Fibroblast of mammary gland (primary cell): ENCODE measurements around the gene NPBWR2.

Experiments used
- DNase-seq: peaks from one replicate; pipeline ENCODE4 v3.0.0-alpha.2; 2010; ENCODE audit warnings: low read depth
- H3K4me3 ChIP-seq: 2 replicates; pipeline ENCODE4 v1.5.1; 2011; ENCODE audit warnings: low read depth, mild to moderate bottlenecking, low read length, moderate library complexity; ENCODE audit not compliant: control insufficient read depth
- CTCF ChIP-seq: conservative IDR thresholded peaks from 2 replicates; pipeline ENCODE4 v1.5.1; 2011; ENCODE audit warnings: low read depth, low read length, inconsistent platforms; ENCODE audit not compliant: control insufficient read depth, insufficient read depth

Gene NPBWR2

DNA sequence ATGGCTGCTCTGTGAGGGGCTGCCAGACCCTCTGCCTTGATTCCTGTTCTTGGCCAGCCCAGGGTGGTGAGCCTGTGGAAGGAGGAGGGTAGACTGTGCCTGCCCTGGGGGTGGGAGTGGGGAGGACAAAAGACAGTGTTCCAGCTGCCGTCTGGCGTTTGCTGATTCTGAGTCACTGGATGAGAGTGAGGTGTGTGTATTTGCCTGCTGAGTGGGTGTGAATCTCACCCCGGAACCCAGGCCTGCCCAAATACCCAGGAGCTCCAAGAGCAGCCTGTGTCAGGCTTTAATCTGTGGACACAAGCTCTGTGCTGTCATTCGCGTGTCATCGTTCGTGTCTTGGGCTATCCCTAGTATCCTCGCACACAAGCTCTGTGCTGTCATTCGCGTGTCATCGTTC lies 20.6 kb downstream of the NPBWR2 start:
- no peak for TF ChIP-seq CTCF
- H3K4me3 ChIP-seq, result no peak overlapping the region
- no peak for DNase-seq

DNA sequence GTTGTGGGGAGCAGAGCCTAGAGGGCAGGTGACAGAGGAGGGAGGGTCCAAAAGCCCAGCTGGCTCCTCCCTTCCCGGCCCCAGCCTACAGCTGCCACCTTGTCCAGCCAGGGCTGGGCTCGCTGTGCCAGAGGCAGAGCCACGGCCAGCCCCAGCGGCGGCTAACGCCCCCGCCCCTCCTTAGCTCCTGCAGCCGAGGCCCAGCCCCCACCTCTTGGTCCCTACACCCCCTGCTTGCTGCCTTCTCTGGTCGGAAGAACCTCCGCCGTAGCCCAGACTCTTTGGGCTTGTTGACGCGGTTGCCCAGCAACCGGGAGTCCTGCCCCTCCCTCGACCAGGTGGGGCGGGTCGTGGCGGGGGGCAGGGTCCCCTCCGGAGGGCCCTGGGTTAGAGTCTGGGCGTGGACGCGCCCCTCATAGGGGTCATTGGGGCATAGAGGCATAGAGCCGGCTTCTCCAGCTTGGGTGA lies 22.6 kb downstream of the NPBWR2 start:
- H3K4me3 ChIP-seq, result no peak overlapping the region
- TF ChIP-seq CTCF, result no peak
- DNase-seq, result no peak

GRCh38 chr20:64083804-64084684 lies 23.3 kb downstream of the NPBWR2 start, which contains the start of gene LKAAEAR1:
Gene LKAAEAR1 (minus strand): TSS chr20:64084398. CDS start chr20:64084219, 179 bp downstream.
- no peak for DNase-seq
- TF ChIP-seq CTCF, result no peak
- peak within 1 kb of the TSS; percentile 16 for H3K4me3 ChIP-seq

DNA sequence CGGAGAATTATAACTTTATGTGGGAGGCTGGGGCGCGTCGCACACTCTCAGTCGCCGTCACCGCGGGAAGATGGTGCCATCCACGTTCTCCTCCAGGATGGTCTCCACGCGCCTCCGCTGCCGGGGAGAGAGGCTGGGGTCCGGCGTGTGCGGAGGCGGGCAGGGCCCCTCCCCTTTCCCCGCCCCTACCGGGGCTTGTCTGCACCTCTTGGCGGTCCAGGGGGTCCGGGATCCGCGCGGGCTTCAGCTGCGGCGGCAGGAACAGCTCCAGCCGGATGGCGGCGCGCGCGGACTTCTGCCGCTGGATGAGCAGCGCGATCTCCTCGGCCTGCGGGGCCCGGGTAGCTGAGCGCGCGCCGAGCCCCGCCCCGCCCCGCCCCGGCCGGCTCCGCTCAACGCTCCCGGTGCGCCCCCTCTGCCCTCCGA lies 24.0 kb downstream of the NPBWR2 start:
- DNase-seq, result peak; percentile 63
- TF ChIP-seq CTCF, result no peak
- peak overlapping the region; percentile 16 for H3K4me3 ChIP-seq

DNA sequence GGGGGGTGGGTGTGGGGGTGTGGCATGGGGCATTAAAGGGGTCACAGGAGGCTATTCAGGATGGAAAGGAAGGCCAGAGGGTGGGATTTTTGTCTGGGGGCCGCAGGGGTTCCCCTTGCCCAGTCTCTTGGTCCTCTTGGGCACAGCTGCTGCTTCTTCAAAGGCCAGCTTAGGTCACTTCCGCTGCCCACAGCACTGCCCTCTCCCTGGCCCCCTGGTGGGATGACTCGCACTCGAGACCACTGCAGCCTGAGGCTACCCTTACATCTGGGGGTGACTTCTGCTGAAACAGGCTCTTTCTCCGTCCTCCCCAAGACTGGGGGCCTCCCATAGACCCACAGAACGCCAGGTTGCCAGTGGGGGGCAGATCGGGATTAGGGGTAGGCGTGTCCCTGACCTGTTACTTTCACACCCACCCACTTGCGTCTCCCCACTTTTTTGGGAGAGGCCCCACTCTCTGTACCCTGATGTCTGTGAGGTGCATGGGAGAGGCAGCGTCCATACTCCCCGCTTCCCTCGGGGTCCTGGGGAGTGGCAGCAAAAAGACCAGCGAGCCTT lies 24.5 kb downstream of the NPBWR2 start:
- TF ChIP-seq CTCF, result no peak
- H3K4me3 ChIP-seq, result no peak overlapping the region
- DNase-seq, result no peak

DNA sequence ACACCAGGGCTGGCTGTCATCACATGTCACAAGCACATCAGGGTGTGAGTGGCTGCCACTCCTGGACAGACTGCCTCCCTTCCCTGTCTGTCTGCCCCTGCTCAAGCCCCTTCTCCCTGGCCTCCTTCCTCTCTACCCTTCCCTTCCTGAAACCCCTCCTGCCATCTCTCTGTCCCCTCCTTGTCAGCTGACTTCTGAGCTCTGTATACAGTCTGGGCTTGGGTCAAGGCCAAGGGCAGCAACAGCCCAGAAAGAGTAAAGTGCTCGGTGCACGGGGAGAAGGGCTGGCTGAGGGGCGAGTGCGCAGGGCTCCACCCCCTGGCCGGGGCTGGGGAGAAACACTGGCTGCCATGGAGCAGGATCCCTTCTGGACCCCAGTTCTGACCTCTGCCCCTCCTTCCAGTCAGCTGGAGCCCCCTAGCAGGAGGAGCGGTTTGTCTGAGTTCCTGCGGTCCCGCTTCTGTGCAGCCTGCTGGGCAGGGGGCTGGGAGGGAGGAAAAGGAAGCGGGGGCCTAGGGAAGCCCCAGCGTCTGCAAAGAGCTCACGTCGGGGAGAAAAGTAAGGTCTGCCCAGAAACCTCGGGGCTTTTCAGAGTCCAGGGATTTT lies 25.1 kb downstream of the NPBWR2 start:
- DNase-seq, result no peak
- no peak for TF ChIP-seq CTCF
- no peak overlapping the region for H3K4me3 ChIP-seq
